Measurements from ENCODE around the gene NRG3. TPM values are rescaled to one million over a fixed set of nuclear protein-coding genes. Genes with fewer than 3 reads are reported as not detected.
A peak's percentile ranks its signal among the peaks of the same experiment; 100 is the strongest.

The NRG3 gene
- total RNA-seq, 2 donors from 2014 or later: not detected

- peaks cover 0 to 9% of the 10 kb centered on the region in 2 donors for H3K9me3 Mint-ChIP-seq
- ATAC-seq (no peak), DNase-seq (ENCODE audit: low spot score in 2 of 2) (no peak)
- H3K27ac Mint-ChIP-seq: no peak overlapping the region
- no peaks in the 10 kb centered on the region for H3K36me3 Mint-ChIP-seq
Observed at GRCh38 chr10:82874671-82875070, 999.7 kb downstream of the NRG3 start.

DNA sequence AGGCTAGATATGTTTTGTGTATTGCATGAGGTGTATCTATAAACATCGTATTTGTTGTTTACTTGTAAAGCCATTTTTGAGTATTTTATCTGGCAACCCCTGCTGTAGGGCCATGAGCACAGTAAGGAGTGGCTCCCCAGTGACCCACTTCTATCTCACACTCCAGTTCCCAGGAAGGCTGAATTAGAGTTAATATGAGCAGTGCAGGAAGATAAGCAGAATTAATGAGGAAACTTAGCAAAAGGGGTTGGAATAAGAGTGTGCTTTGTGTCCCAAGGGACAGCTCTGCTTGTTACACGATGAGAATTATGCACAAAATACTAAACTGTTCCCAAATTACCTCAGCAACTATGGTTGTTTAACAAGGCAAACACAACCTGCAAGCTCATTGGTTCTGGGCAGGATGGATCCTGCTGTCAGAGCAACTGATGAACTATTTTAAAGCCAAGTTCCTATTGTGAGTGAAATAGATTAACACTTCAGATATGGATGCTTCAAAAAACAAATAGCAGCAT, 1005.8 kb downstream of the NRG3 start:
- ATAC-seq: no peak
- no peak for DNase-seq (ENCODE audit: low spot score in 2 of 2)
- H3K9me3 Mint-ChIP-seq: peaks cover 0 to 7% of the 10 kb centered on the region in 2 donors
- H3K27ac Mint-ChIP-seq: no peak overlapping the region
- no peaks in the 10 kb centered on the region for H3K36me3 Mint-ChIP-seq

- DNase-seq (ENCODE audit: low spot score in 2 of 2) (no peak), ATAC-seq (no peak)
- Mint-ChIP-seq H3K36me3 (no peaks in the 10 kb centered on the region), H3K9me3 (peaks cover 0 to 12% of the 10 kb centered on the region in 2 donors), H3K27ac (no peak overlapping the region)
Observed at GRCh38 chr10:82882722-82883121, 1007.7 kb downstream of the NRG3 start.

GRCh38 chr10:82883603-82884002, 1008.6 kb downstream of the NRG3 start:
- peaks cover 0 to 3% of the 10 kb centered on the region in 2 donors for H3K36me3 Mint-ChIP-seq
- H3K9me3 Mint-ChIP-seq: peaks cover 4 to 14% of the 10 kb centered on the region in 2 donors
- H3K27ac Mint-ChIP-seq: no peak overlapping the region
- DNase-seq (ENCODE audit: low spot score in 2 of 2) (no peak), ATAC-seq (no peak)

DNA sequence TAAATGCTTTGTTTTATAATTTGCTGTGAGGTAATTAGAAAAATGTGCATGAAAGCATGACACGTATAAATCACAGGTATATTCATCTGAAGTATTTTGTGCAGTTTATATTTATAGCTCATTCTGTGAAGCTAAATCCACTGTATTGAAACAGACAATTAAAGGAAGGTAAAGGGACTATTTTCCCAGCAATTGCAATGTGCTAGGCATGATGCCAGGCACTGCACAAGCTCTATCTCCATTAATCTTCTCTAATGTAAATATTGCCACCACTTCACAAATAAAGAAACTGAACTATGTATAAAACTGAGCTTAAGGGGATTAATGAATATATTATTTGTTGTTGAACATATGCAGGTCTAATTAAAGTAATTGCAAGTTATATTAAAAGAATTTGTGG, 1012.5 kb downstream of the NRG3 start:
- no peak for ATAC-seq
- H3K36me3 Mint-ChIP-seq: peaks cover 0 to 8% of the 10 kb centered on the region in 2 donors

DNA sequence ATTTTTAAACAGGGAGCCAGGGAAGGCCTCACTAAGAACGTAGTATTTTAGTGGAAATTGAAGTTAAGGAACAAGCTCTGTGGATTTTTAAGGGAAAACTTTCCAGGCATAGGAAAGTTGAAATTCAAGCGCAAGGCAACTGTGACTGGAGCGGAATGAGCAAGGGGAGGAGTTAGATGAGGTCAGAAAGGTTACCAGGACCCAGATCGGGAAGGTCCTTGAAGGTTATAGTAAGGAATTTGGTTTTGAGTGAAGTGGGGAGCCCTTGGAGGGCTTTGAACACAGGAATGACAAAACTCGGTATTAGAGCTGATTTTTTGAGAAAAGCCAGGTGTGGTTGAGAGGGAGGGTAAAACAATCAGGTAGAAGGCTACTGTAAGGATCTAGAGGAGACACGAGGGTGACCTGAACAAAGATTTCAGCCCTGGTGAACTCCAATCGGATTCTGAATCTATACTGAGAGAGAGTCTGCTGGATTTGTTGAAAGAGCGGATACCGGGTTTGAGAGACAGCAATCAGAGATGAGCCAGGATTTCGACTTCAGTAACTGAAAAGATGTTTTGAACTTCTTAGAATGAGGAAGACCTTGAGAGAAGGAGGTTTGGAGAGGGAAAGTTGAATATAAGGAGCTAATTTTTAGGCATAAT, 1013.9 kb downstream of the NRG3 start:
- H3K9me3 Mint-ChIP-seq: peaks cover 12 to 15% of the 10 kb centered on the region in 2 donors
- DNase-seq (ENCODE audit: low spot score in 2 of 2) (no peak), ATAC-seq (no peak)
- H3K36me3 Mint-ChIP-seq: peaks cover 0 to 8% of the 10 kb centered on the region in 2 donors
- no peak overlapping the region for H3K27ac Mint-ChIP-seq

More for the DNA sequence above, 1012.5 kb downstream of the NRG3 start:
- H3K9me3 Mint-ChIP-seq: peaks cover 12 to 15% of the 10 kb centered on the region in 2 donors
- no peak overlapping the region for H3K27ac Mint-ChIP-seq
- no peak for DNase-seq (ENCODE audit: low spot score in 2 of 2)

DNA sequence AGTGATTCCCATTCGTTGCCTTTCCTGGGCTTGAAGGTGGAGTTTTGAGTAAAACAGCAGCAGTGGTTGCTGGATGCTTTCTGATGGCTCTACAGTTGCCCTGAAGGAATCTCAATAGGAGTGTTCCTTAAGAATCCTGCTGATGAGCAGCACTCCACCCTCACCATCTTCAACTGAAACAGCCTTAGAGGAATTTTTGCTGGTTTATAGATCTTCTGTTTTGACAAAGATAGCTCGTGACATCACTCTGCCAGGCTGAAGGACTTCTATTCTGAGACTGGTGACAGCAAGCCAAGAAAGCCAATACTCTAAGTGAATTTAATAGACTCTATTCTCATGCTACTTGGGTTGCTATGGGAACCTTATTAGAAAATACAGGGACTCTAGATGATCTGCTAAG, 1014.7 kb downstream of the NRG3 start:
- no peak overlapping the region for H3K27ac Mint-ChIP-seq
- DNase-seq (ENCODE audit: low spot score in 2 of 2) (no peak), ATAC-seq (no peak)
- peaks cover 14 to 18% of the 10 kb centered on the region in 2 donors for H3K9me3 Mint-ChIP-seq
- peaks cover 0 to 8% of the 10 kb centered on the region in 2 donors for H3K36me3 Mint-ChIP-seq

- DNase-seq (ENCODE audit: low spot score in 2 of 2) (no peak), ATAC-seq (no peak)
- H3K27ac Mint-ChIP-seq: no peak overlapping the region
- H3K9me3 Mint-ChIP-seq: peaks cover 19 to 23% of the 10 kb centered on the region in 2 donors
- H3K36me3 Mint-ChIP-seq: peaks cover 0 to 8% of the 10 kb centered on the region in 2 donors
Observed at GRCh38 chr10:82890573-82890972, 1015.6 kb downstream of the NRG3 start.

DNA sequence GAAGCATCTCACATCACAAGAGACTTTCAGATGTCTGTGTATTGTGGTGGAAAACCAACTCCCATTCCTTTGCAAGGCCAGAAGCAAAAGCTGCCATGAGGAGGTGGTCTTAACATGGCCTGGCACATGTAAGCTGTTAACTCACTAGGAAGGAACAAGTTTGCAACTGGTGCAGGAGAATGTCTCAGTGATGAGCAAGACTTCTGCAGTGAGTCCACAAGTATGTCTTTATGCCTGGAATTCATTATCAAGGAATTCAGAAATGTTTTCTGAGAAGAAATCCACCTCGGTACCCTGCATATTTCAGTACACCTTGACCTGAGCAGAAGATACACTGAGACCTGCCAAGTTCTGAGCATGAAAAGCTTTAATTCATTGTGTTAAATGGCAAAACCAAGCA, 1033.1 kb downstream of the NRG3 start:
- Mint-ChIP-seq H3K36me3 (no peaks in the 10 kb centered on the region), H3K27ac (no peak overlapping the region), H3K9me3 (peaks cover 0 to 10% of the 10 kb centered on the region in 2 donors)
- ATAC-seq (no peak), DNase-seq (ENCODE audit: low spot score in 2 of 2) (no peak)

- ATAC-seq: no peak
- Mint-ChIP-seq H3K9me3 (peaks cover 6 to 10% of the 10 kb centered on the region in 2 donors), H3K27ac (peak overlapping the region in 1 of 2 donors; percentile 50), H3K36me3 (no peaks in the 10 kb centered on the region)
- DNase-seq (ENCODE audit: low spot score in 2 of 2): no peak
Observed at GRCh38 chr10:82908751-82909150, 1033.8 kb downstream of the NRG3 start.

DNA sequence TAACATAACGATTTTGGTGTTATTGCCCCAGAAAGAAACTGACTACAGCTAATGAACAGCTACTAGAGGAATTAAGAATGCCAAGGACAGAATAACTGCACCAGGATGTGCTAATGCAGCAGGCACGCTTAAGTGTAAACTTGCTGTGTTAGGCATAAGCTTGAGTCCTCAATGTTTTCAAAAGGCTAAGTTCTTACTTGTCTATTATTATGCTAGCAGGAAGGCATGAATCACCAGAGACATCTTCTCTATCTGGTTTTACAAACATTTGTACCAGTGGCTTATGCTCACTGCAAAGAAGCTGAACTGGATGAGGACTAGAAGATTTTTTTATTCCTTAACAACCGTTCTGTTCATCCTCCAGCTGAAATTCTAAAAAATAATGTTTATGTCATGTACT, 1035.3 kb downstream of the NRG3 start:
- H3K9me3 Mint-ChIP-seq: peaks cover 8 to 13% of the 10 kb centered on the region in 2 donors
- ATAC-seq (no peak), DNase-seq (ENCODE audit: low spot score in 2 of 2) (no peak)
- H3K27ac Mint-ChIP-seq: no peak overlapping the region
- no peaks in the 10 kb centered on the region for H3K36me3 Mint-ChIP-seq

GRCh38 chr10:82914655-82915136, 1039.7 kb downstream of the NRG3 start:
- Mint-ChIP-seq H3K36me3 (no peaks in the 10 kb centered on the region), H3K9me3 (peaks cover 3 to 16% of the 10 kb centered on the region in 2 donors), H3K27ac (no peak overlapping the region)
- no peak for DNase-seq (ENCODE audit: low spot score in 2 of 2)
- no peak for ATAC-seq

DNA sequence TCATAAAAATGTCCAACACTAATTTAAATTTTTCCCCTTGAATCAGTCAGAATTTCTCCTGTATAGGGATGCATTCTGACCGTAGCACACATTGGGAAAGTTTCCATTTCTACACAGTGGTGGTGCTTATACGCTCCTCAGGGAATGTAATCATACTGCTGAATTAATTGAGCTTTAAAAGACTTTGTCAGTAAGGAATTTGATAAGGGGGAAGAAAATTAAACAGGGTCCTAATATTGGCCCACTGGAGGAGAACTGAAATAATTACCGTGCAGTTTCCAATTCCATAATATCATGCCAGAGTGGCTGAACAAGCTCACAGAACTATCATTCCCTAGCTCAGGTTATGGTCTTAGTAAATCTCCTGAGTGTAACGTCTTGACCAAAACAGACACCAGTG, 1041.9 kb downstream of the NRG3 start:
- no peaks in the 10 kb centered on the region for H3K36me3 Mint-ChIP-seq
- H3K27ac Mint-ChIP-seq: no peak overlapping the region
- no peak for DNase-seq (ENCODE audit: low spot score in 2 of 2)
- H3K9me3 Mint-ChIP-seq: peaks cover 3 to 21% of the 10 kb centered on the region in 2 donors
- ATAC-seq: no peak

- DNase-seq (ENCODE audit: low spot score in 2 of 2) (no peak), ATAC-seq (no peak)
- Mint-ChIP-seq H3K36me3 (peaks cover 0 to 1% of the 10 kb centered on the region in 2 donors), H3K9me3 (peaks cover 12 to 25% of the 10 kb centered on the region in 2 donors), H3K27ac (no peak overlapping the region)
Observed at GRCh38 chr10:82918022-82918421, 1043.0 kb downstream of the NRG3 start.

DNA sequence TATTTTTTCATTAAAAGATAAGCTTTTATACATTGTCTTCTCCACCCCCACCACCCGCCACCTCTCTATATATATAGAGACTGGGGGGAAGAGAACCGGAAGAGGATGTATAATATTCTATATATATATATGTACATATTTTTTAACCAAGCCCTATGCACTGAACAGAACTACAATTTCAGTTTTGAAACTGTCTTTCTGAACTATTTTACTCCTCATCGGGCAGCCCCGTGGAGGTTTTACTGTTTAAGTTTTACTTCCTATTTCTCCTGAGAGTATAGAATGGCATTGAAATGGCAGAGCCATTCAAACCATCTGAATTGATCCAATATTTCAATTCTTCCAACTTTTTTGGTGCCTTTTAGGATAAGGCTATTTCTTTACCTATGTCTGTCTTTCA, 1047.1 kb downstream of the NRG3 start:
- Mint-ChIP-seq H3K36me3 (peaks cover 0 to 5% of the 10 kb centered on the region in 2 donors), H3K9me3 (peaks cover 15 to 19% of the 10 kb centered on the region in 2 donors), H3K27ac (no peak overlapping the region)
- DNase-seq (ENCODE audit: low spot score in 2 of 2) (no peak), ATAC-seq (no peak)

- peaks cover 0 to 5% of the 10 kb centered on the region in 2 donors for H3K36me3 Mint-ChIP-seq
- H3K27ac Mint-ChIP-seq: no peak overlapping the region
- ATAC-seq (no peak), DNase-seq (ENCODE audit: low spot score in 2 of 2) (no peak)
- H3K9me3 Mint-ChIP-seq: peaks cover 15 to 19% of the 10 kb centered on the region in 2 donors
Observed at GRCh38 chr10:82922755-82923154, 1047.8 kb downstream of the NRG3 start.

GRCh38 chr10:82924711-82925110, 1049.7 kb downstream of the NRG3 start:
- H3K27ac Mint-ChIP-seq: no peak overlapping the region
- peaks cover 15 to 16% of the 10 kb centered on the region in 2 donors for H3K9me3 Mint-ChIP-seq
- DNase-seq (ENCODE audit: low spot score in 2 of 2): no peak
- peaks cover 0 to 5% of the 10 kb centered on the region in 2 donors for H3K36me3 Mint-ChIP-seq
- no peak for ATAC-seq

DNA sequence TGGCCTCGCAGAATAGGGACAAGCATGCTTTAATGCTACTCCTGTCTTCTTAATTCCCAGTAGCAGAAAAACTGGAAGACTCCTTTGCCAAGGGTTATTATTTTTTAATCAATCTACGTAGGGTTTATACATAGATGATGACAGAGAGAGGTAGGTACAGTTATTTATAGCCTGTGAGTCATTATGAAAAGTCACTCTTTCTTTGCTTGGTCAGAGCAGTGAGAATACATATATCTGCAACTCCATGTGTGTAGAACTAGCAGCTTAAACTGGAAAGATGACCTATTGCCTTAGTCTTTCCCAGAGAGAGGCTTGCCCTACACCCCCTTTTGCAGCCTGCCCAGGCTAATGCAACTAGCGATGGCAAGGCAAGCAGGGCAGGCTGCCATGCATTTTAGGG, 1050.6 kb downstream of the NRG3 start:
- peaks cover 15 to 19% of the 10 kb centered on the region in 2 donors for H3K9me3 Mint-ChIP-seq
- no peak for ATAC-seq

More for the DNA sequence above, 1050.6 kb downstream of the NRG3 start:
- no peak for DNase-seq (ENCODE audit: low spot score in 2 of 2)
- Mint-ChIP-seq H3K36me3 (peaks cover 0 to 5% of the 10 kb centered on the region in 2 donors), H3K27ac (no peak overlapping the region)

Data from activated naive CD4-positive, alpha-beta T cell treated with anti-CD3 and anti-CD28 coated beads, Interleukin-2, amount 50 U/mL, for 72 hours (primary cell).